Spleen (tissue), 11 donors: ENCODE results near the gene ZNF75A. TPM values are rescaled to one million over a fixed set of nuclear protein-coding genes. Genes with fewer than 3 reads are reported as not detected.
A peak's percentile ranks its signal among the peaks of the same experiment; 100 is the strongest.

ENCODE experiments used
- DNase-seq: peaks from one replicate; pipeline ENCODE4 v3.0.0-alpha.2; 2020
- H3K27ac ChIP-seq, 8 donors: fragments of 200-600 bp; sonication (generic) in 7 of 8; 1 replicate in 4 of 8; 2 replicates in 4 of 8; pipeline versions ENCODE4 v1.5.0 to v1.8.0; 2016 to 2021; ENCODE audit warnings: inconsistent platforms in 4 of 8, mild to moderate bottlenecking in 4 of 8, moderate library complexity in 1 of 8
- H3K27me3 ChIP-seq, 7 donors: fragments of 200-600 bp; sonication (generic) in 6 of 7; replicated peaks in 1 of 7; 1 replicate in 4 of 7; 2 replicates in 3 of 7; pipeline versions ENCODE4 v1.5.0 to v1.8.0; 2016 to 2021; ENCODE audit warnings: inconsistent platforms in 3 of 7, mild to moderate bottlenecking in 1 of 7
- H3K36me3 ChIP-seq, 6 donors: fragments of 200-600 bp; sonication (generic) in 5 of 6; 1 replicate in 4 of 6; 2 replicates in 2 of 6; pipeline versions ENCODE4 v1.5.0 to v1.8.0; 2016 to 2021; ENCODE audit warnings: inconsistent platforms in 2 of 6
- H3K4me1 ChIP-seq, 6 donors: fragments of 200-600 bp; sonication (generic) in 5 of 6; 1 replicate in 3 of 6; 2 replicates in 3 of 6; pipeline versions ENCODE4 v1.5.0 to v1.8.0; 2016 to 2021; ENCODE audit warnings: inconsistent platforms in 3 of 6
- H3K4me3 ChIP-seq, 8 donors: fragments of 200-600 bp; sonication (generic) in 7 of 8; 1 replicate in 4 of 8; 2 replicates in 4 of 8; pipeline versions ENCODE4 v1.5.0 to v1.8.0; 2016 to 2021; ENCODE audit warnings: inconsistent platforms in 4 of 8, mild to moderate bottlenecking in 4 of 8, moderate library complexity in 2 of 8
- H3K9me3 ChIP-seq, 8 donors: fragments of 200-600 bp; sonication (generic) in 7 of 8; 1 replicate in 4 of 8; 2 replicates in 4 of 8; pipeline versions ENCODE4 v1.5.0 to v1.8.0; 2016 to 2021; ENCODE audit warnings: inconsistent platforms in 4 of 8
- CTCF ChIP-seq, 11 experiments: fragments of 200-600 bp in 7 of 11; fragments of 450-650 bp in 4 of 11; sonication (generic) in 4 of 11; IDR thresholded peaks in 8 of 11; conservative IDR thresholded peaks in 3 of 11; 1 replicate in 7 of 11; 2 replicates in 4 of 11; pipeline versions ENCODE4 v1.4.0 to v1.8.0; 2016 to 2021; ENCODE audit warnings: antibody characterized with exemption in 11 of 11, inconsistent platforms in 4 of 11, mild to moderate bottlenecking in 1 of 11
- POLR2A ChIP-seq, 3 donors: fragments of 450-650 bp; IDR thresholded peaks; one replicate each; pipeline ENCODE4 v1.5.1; 2017; ENCODE audit warnings: antibody characterized with exemption in 3 of 3, mild to moderate bottlenecking in 1 of 3
- POLR2AphosphoS5 ChIP-seq, 3 donors: sonication (generic); formaldehyde crosslinking; IDR thresholded peaks; one replicate each; pipeline ENCODE4 v1.5.1; 2017; ENCODE audit warnings: antibody characterized with exemption in 3 of 3
- WGBS, 5 donors: extraction: QIAGEN DNeasy Blood & Tissue Kit in 3 of 5; methylation state at CpG; one replicate each; pipeline versions ENCODE4 v1.1.5 to v1.1.7; 2013 to 2018; 5-methylcytosine and 5-hydroxymethylcytosine counted together
- intact Hi-C: fragments of 100-400 bp; cut with DNase I; formaldehyde crosslinking; loops from one replicate; pipeline ENCODE4 v1.15.0; 2023; ENCODE audit warnings: low total_unique reads
- polyA plus RNA-seq, 3 donors: library from polyadenylated mRNA; stranded (reverse); fragments of 200-250 nt; gene quantifications; one replicate each; pipeline ENCODE4 v1.2.1, GENCODE V29; 2013
- total RNA-seq, 7 donors: library from RNA; depleted of rRNA in 3 of 7; stranded (reverse); fragments of >200 nt in 3 of 7; fragmentation: NEBNext Ultra II Directional in 4 of 7; extraction: Animal tissue kit (Norgen Biotek cat#: 25700) in 4 of 7; gene quantifications; one replicate each; pipeline versions ENCODE4 v1.1.0 to v1.2.1, GENCODE V29; 2016 to 2021
- donor health status: healthy with polysubstance abuse.
- donor health status: DM: no; HTN: no; CAD: no; lungs with moderate emphysema.
- donor health status: DM: no; HTN: no; CAD: no.
- donor health status: Bipolar disorder and iron deficiency.
- donor health status: healthy.
- donor health status: DM: no; HTN: no; CAD: no.
- donor health status: DM: yes; HTN: yes; CAD: no.

Gene ZNF75A
- total and polyA plus RNA-seq, 10 donors: 17.1 to 48.2 (median 33.7) TPM

- no peak for TF ChIP-seq POLR2AphosphoS5 (IDR thresholded peaks at IDR 0.05)
- TF ChIP-seq POLR2A (IDR thresholded peaks at IDR 0.05): no peak
- no peak for TF ChIP-seq CTCF (IDR thresholded peaks at IDR 0.05 in 8 of 11, conservative IDR thresholded peaks at IDR 0.05 in 3 of 11)
- DNase-seq: no peak
- intact Hi-C loops: loop anchor here (10.0 kb wide), 1 partner anchor 190 kb away; no protein-coding TSS in a partner anchor
- H3K4me3 ChIP-seq: no peak overlapping the region
- H3K9me3 ChIP-seq: peaks cover 0 to under 1% (median 0%) of the 10 kb centered on the region in 8 donors
- H3K27ac ChIP-seq: no peak overlapping the region
- H3K4me1 ChIP-seq: no peaks in the 10 kb centered on the region
- no peaks in the 10 kb centered on the region for H3K27me3 ChIP-seq
- no peaks in the 10 kb centered on the region for H3K36me3 ChIP-seq
These were observed 30.4 kb upstream of the ZNF75A start for GRCh38 chr16:3274947-3275346.

- no peaks in the 10 kb centered on the region for H3K27me3 ChIP-seq
- TF ChIP-seq POLR2AphosphoS5 (IDR thresholded peaks at IDR 0.05): peak in 1 of 3 donors; percentile 18
- TF ChIP-seq POLR2A (IDR thresholded peaks at IDR 0.05): no peak
- no peak for TF ChIP-seq CTCF (IDR thresholded peaks at IDR 0.05 in 8 of 11, conservative IDR thresholded peaks at IDR 0.05 in 3 of 11)
- H3K27ac ChIP-seq: no peak overlapping the region
- 79 to 86% (median 84%) methylated on average over 5 of the region's 5 CpGs for WGBS, 5 donors
- DNase-seq: no peak
- H3K36me3 ChIP-seq: no peaks in the 10 kb centered on the region
- H3K4me3 ChIP-seq: no peak overlapping the region
- H3K9me3 ChIP-seq: no peaks in the 10 kb centered on the region
- peaks cover 0 to 7% (median 3%) of the 10 kb centered on the region in 6 donors for H3K4me1 ChIP-seq
- intact Hi-C loops: loop anchor here (10.0 kb wide), 1 partner anchor 188 kb away; no protein-coding TSS in a partner anchor
These were observed 28.6 kb upstream of the ZNF75A start for GRCh38 chr16:3276679-3277078.

DNA sequence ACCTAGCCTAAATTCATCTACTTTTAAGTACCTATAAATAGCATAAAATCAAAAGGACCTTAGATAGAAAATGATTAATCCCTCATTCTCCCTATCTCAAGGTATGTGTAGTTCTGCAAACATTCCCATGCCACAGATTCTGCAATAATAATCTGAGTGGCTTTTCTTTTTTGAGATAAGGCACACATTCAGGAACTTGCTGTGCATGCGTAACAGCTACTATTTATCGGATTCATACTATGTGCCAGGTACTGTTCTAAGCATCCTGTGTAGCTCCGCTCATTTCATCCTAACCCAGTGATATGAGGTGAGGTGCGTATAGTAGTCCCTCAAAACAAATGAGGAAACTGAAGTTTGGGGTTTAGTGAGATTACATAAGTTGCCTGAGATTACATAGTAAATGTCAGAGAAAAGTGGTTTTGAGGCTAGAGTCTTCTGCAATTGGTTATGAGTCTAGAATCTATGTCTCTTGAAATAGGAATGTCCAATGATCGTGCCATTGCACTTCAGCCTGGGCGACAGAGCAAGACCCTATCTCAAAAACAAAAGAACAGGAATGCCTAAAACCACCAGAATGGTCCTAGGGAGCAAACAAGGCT is 24.0 kb upstream of the ZNF75A start:
- peaks cover 17 to 44% (median 37%) of the 10 kb centered on the region in 6 donors for H3K4me1 ChIP-seq
- no peak for DNase-seq
- peak overlapping the region in 1 of 8 donors; percentile 100 for H3K27ac ChIP-seq
- no peak overlapping the region for H3K4me3 ChIP-seq
- no peak for TF ChIP-seq POLR2AphosphoS5 (IDR thresholded peaks at IDR 0.05)
- no peak for TF ChIP-seq CTCF (IDR thresholded peaks at IDR 0.05 in 8 of 11, conservative IDR thresholded peaks at IDR 0.05 in 3 of 11)
- TF ChIP-seq POLR2A (IDR thresholded peaks at IDR 0.05): no peak
- 79 to 88% (median 82%) methylated on average over 6 of the region's 6 CpGs for WGBS, 5 donors
- peaks cover 0 to 19% (median 12%) of the 10 kb centered on the region in 6 donors for H3K36me3 ChIP-seq
- H3K27me3 ChIP-seq: no peaks in the 10 kb centered on the region
- peaks cover 0 to 18% (median 8%) of the 10 kb centered on the region in 8 donors for H3K9me3 ChIP-seq
- intact Hi-C loops: loop anchor here (10.0 kb wide), 1 partner anchor 223 kb away; the partner anchor contains the start of gene CLUAP1

- no peak for DNase-seq
- peak overlapping the region; percentile 77 to 99 (median 96) for H3K4me3 ChIP-seq
- peaks cover 0 to 28% (median 21%) of the 10 kb centered on the region in 6 donors for H3K36me3 ChIP-seq
- no peaks in the 10 kb centered on the region for H3K27me3 ChIP-seq
- intact Hi-C loops: loop anchor here (10.0 kb wide), 1 partner anchor 223 kb away; the partner anchor contains the start of gene CLUAP1
- H3K9me3 ChIP-seq: peaks cover 0 to 27% (median 17%) of the 10 kb centered on the region in 8 donors
- TF ChIP-seq POLR2AphosphoS5 (IDR thresholded peaks at IDR 0.05) (no peak), CTCF (IDR thresholded peaks at IDR 0.05 in 8 of 11, conservative IDR thresholded peaks at IDR 0.05 in 3 of 11) (no peak), POLR2A (IDR thresholded peaks at IDR 0.05) (no peak)
- H3K27ac ChIP-seq: peak overlapping the region; percentile 97 to 100 (median 100)
- peaks cover 17 to 46% (median 37%) of the 10 kb centered on the region in 6 donors for H3K4me1 ChIP-seq
- WGBS, 5 donors: 10 to 29% (median 19%) methylated on average over 16 to 29 of the region's 29 CpGs
These were observed 23.1 kb upstream of the ZNF75A start for GRCh38 chr16:3282103-3282729.
